HCT116 (cell line): ENCODE data around the gene ARHGEF12.

Source experiments
- ATF3 ChIP-seq: IDR thresholded peaks from 2 replicates; pipeline ENCODE4 v1.6.1; 2012
- CTCF ChIP-seq, 3 experiments: fragments of 200-600 bp in 1 of 3; sonication (generic) in 1 of 3; IDR thresholded peaks in 2 of 3; conservative IDR thresholded peaks in 1 of 3; 2 replicates each; pipeline ENCODE4 v1.5.1; 2012 to 2017; ENCODE audit warnings: low read depth in 2 of 3, low read length in 2 of 3, antibody characterized with exemption in 1 of 3, borderline replicate concordance in 1 of 3, control low read depth in 1 of 3, mild to moderate bottlenecking in 1 of 3, mixed read lengths in 1 of 3, mixed run types in 1 of 3, moderate library complexity in 1 of 3; ENCODE audit not compliant: insufficient read depth in 1 of 3
- EZH2 ChIP-seq: fragments of 200-600 bp; sonication (generic); IDR thresholded peaks from 2 replicates; pipeline ENCODE4 v1.6.1; 2017; ENCODE audit warnings: antibody characterized with exemption, mixed run types
- MAX ChIP-seq: IDR thresholded peaks from 2 replicates; pipeline ENCODE4 v1.6.1; 2012
- POLR2A ChIP-seq: IDR thresholded peaks from 2 replicates; pipeline ENCODE4 v1.7.0; 2011; ENCODE audit warnings: borderline replicate concordance; ENCODE audit not compliant: insufficient read depth, insufficient read length; ENCODE audit errors: extremely low read depth
- POLR2AphosphoS5 ChIP-seq: IDR thresholded peaks from 2 replicates; pipeline ENCODE4 v1.6.1; 2011; ENCODE audit warnings: mild to moderate bottlenecking, low read depth, low read length, moderate library complexity
- RAD21 ChIP-seq: IDR thresholded peaks from 2 replicates; pipeline ENCODE4 v1.6.1; 2012; ENCODE audit warnings: low read depth, mild to moderate bottlenecking
- REST ChIP-seq: IDR thresholded peaks from 2 replicates; pipeline ENCODE4 v1.6.1; 2012; ENCODE audit warnings: low read depth
- SIN3A ChIP-seq: IDR thresholded peaks from 2 replicates; pipeline ENCODE4 v1.6.1; 2012; ENCODE audit warnings: low read depth
- SRF ChIP-seq: IDR thresholded peaks from 2 replicates; pipeline ENCODE4 v1.6.1; 2012; ENCODE audit warnings: low read depth
- TCF7L2 ChIP-seq: IDR thresholded peaks from 2 replicates; pipeline ENCODE4 v1.7.0; 2011; ENCODE audit warnings: borderline replicate concordance, inconsistent platforms; ENCODE audit not compliant: insufficient read depth, insufficient read length; ENCODE audit errors: extremely low read depth
- YY1 ChIP-seq: IDR thresholded peaks from 2 replicates; pipeline ENCODE4 v1.6.1; 2011; ENCODE audit warnings: low read length, low read depth, moderate library complexity, mild to moderate bottlenecking; ENCODE audit not compliant: insufficient replicate concordance; ENCODE audit errors: extremely low read depth
- ZNF274 ChIP-seq: fragments of 200-500 bp; sonication (Bioruptor generic); IDR thresholded peaks from 2 replicates; pipeline ENCODE4 v1.6.1; 2014; ENCODE audit warnings: mild to moderate bottlenecking, low read depth, low read length, inconsistent platforms

- no peak for TF ChIP-seq EZH2
- TF ChIP-seq CTCF (IDR thresholded peaks at IDR 0.05 in 2 of 3, conservative IDR thresholded peaks at IDR 0.05 in 1 of 3; ENCODE audit: borderline replicate concordance in 1 of 3, insufficient read depth in 1 of 3, low read depth in 2 of 3, low read length in 2 of 3), result peak; percentile 93 to 94 (median 93)
- TF ChIP-seq RAD21, result peak; percentile 99
- no peak for TF ChIP-seq POLR2A
- TF ChIP-seq ATF3, result no peak
- TF ChIP-seq TCF7L2, result no peak
- no peak for TF ChIP-seq SRF
- TF ChIP-seq MAX, result no peak
- no peak for TF ChIP-seq POLR2AphosphoS5
- TF ChIP-seq YY1, result peak; percentile 26
- TF ChIP-seq REST, result no peak
- TF ChIP-seq ZNF274, result no peak
- no peak for TF ChIP-seq SIN3A
Observed at GRCh38 chr11:120511116-120511819, 175.1 kb downstream of the ARHGEF12 start, which contains the start of gene GRIK4.
